Prostate gland (tissue), 2 donors: ENCODE results near the gene ADGRL3.

Source experiments
- POLR2A ChIP-seq: fragments of 450-650 bp; IDR thresholded peaks from one replicate; pipeline ENCODE4 v1.6.1; 2016; ENCODE audit warnings: antibody characterized with exemption, mild to moderate bottlenecking
- POLR2AphosphoS5 ChIP-seq: sonication (generic); formaldehyde crosslinking; IDR thresholded peaks from one replicate; pipeline ENCODE4 v1.6.1; 2017; ENCODE audit warnings: antibody characterized with exemption
- TF ChIP-seq, protein P1 (sequence below), 4 experiments: fragments of 200-600 bp in 2 of 4; fragments of 450-650 bp in 2 of 4; sonication (generic) in 2 of 4; IDR thresholded peaks; 1 replicate in 3 of 4; 2 replicates in 1 of 4; pipeline ENCODE4 v1.5.1; 2016 to 2019; ENCODE audit warnings: antibody characterized with exemption in 4 of 4, mild to moderate bottlenecking in 2 of 4, moderate library complexity in 2 of 4

DNA sequence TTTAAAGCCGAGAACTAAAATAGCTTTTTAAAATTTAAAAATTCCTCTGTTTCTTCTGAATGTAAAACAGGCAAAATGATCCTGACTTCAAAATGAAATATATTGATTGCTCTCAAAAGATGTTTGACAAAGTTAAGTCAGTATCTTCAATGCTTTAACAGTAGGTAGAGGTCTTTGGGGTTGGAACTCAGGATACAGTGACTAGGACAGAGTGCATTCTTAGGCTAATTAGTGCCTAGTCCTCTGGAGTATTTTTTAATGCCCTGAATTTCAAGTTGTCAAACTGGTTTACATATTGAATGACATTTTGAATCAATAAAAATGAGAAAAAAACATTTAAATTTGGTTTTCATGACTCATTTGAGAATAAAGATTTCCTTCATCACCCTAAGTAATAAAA is 877.3 kb downstream of the ADGRL3 start:
- TF ChIP-seq, protein P1, sequence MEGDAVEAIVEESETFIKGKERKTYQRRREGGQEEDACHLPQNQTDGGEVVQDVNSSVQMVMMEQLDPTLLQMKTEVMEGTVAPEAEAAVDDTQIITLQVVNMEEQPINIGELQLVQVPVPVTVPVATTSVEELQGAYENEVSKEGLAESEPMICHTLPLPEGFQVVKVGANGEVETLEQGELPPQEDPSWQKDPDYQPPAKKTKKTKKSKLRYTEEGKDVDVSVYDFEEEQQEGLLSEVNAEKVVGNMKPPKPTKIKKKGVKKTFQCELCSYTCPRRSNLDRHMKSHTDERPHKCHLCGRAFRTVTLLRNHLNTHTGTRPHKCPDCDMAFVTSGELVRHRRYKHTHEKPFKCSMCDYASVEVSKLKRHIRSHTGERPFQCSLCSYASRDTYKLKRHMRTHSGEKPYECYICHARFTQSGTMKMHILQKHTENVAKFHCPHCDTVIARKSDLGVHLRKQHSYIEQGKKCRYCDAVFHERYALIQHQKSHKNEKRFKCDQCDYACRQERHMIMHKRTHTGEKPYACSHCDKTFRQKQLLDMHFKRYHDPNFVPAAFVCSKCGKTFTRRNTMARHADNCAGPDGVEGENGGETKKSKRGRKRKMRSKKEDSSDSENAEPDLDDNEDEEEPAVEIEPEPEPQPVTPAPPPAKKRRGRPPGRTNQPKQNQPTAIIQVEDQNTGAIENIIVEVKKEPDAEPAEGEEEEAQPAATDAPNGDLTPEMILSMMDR (IDR thresholded peaks at IDR 0.05): no peak
- TF ChIP-seq POLR2AphosphoS5 (no peak), POLR2A (no peak)
